ENCODE results near the gene OR4D1. TPM values are rescaled to one million over a fixed set of nuclear protein-coding genes. Genes with fewer than 3 reads are reported as not detected.

OR4D1 gene
- total and polyA plus RNA-seq, 8 donors = 0.03 TPM; not detected in 7

DNA sequence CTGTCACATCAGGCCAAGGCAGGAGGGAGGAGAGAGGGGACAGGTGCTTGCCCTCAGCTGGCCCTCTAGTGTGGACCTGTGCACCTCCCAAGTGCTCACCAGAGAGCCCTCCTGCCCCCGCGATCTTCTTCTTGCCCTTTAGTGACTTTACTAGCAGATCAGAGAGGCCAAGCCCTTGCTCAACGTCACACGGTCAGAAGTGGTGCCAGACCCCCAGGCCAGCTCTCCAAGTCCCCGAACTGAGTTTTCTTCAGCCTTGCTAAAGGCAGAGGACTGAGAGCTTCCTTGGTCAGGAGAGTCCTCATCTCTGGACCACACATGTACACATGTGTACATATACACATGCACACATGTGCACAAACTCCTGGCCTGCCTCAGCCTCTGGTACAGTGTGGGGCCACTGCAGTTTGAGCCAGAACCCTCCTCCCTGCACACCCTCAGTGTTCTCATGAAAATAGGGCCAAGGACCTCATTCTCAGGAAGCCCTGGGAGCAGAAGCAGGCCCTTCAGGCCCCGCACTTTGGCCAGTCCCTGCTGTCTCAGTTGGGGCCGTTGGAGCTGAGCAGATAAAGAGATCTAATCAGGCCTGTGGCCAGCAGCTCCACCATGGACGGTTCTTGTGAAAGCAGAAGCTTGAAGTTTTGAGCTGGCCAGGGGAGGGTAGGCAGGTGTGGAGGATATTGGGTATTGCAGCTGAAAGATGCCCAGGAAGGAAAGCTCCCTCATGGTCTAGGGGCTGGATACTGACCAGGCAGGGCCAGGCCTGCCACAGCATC lies 37.0 kb downstream of the OR4D1 start:
- Histone ChIP-seq H3K27me3 (peaks cover 0 to 42% (median 0%) of the 10 kb centered on the region in 3 donors), H3K27ac (no peak overlapping the region), H3K4me1 (no peaks in the 10 kb centered on the region), H3K36me3 (no peaks in the 10 kb centered on the region), H3K9me3 (no peaks in the 10 kb centered on the region), H3K4me3 (no peak overlapping the region)
- intact Hi-C loops (cut with DNase I; ENCODE audit: low total_unique reads) = no loop called here
- WGBS, 5 donors = 65 to 76% (median 70%) methylated on average over 8 of the region's 8 CpGs
- DNase-seq = no peak
- TF ChIP-seq, protein P1, sequence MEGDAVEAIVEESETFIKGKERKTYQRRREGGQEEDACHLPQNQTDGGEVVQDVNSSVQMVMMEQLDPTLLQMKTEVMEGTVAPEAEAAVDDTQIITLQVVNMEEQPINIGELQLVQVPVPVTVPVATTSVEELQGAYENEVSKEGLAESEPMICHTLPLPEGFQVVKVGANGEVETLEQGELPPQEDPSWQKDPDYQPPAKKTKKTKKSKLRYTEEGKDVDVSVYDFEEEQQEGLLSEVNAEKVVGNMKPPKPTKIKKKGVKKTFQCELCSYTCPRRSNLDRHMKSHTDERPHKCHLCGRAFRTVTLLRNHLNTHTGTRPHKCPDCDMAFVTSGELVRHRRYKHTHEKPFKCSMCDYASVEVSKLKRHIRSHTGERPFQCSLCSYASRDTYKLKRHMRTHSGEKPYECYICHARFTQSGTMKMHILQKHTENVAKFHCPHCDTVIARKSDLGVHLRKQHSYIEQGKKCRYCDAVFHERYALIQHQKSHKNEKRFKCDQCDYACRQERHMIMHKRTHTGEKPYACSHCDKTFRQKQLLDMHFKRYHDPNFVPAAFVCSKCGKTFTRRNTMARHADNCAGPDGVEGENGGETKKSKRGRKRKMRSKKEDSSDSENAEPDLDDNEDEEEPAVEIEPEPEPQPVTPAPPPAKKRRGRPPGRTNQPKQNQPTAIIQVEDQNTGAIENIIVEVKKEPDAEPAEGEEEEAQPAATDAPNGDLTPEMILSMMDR (IDR thresholded peaks at IDR 0.05) = no peak
- TF ChIP-seq POLR2A (IDR thresholded peaks at IDR 0.05) (no peak), EP300 (IDR thresholded peaks at IDR 0.05) (no peak), POLR2AphosphoS5 (IDR thresholded peaks at IDR 0.05) (no peak)

- H3K4me3 ChIP-seq = no peak overlapping the region
- no peaks in the 10 kb centered on the region for H3K9me3 ChIP-seq
- no peaks in the 10 kb centered on the region for H3K36me3 ChIP-seq
- WGBS, 5 donors = 77 to 88% (median 84%) methylated on average over 3 to 4 of the region's 4 CpGs
- no peaks in the 10 kb centered on the region for H3K4me1 ChIP-seq
- TF ChIP-seq EP300 (IDR thresholded peaks at IDR 0.05) (no peak), POLR2AphosphoS5 (IDR thresholded peaks at IDR 0.05) (no peak), POLR2A (IDR thresholded peaks at IDR 0.05) (no peak)
- TF ChIP-seq, protein P1 (IDR thresholded peaks at IDR 0.05) = no peak
- intact Hi-C loops (cut with DNase I; ENCODE audit: low total_unique reads) = no loop called here
- H3K27me3 ChIP-seq = peaks cover 0 to 56% (median 0%) of the 10 kb centered on the region in 3 donors
- no peak overlapping the region for H3K27ac ChIP-seq
- DNase-seq = no peak
Observed at GRCh38 chr17:58186591-58186990, 38.4 kb downstream of the OR4D1 start.

DNA sequence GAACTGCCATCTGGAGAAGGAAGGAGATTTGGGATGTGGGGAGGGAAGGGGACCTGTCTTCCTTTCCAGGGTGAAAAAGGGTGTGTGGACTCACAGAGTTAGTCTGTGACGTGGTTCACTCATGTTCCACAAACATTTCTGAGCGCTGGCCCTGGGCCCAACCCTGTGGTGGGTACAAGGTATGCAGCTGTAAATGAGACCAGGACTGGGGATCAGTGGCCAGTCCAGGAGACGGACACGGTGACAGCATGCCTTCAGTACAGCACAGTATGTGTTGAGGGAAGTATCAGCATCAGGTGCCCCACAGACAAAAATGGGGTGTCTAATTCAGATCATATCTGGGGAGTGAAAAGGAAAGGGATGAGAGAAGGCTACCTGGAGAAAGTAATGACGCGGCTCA lies 38.9 kb downstream of the OR4D1 start:
- WGBS, 5 donors = 81 to 95% (median 85%) methylated on average over 6 of the region's 6 CpGs
- Histone ChIP-seq H3K4me1 (no peaks in the 10 kb centered on the region), H3K9me3 (no peaks in the 10 kb centered on the region), H3K27ac (no peak overlapping the region), H3K27me3 (peaks cover 0 to 59% (median 0%) of the 10 kb centered on the region in 3 donors), H3K4me3 (no peak overlapping the region), H3K36me3 (no peaks in the 10 kb centered on the region)
- DNase-seq = no peak
- intact Hi-C loops (cut with DNase I; ENCODE audit: low total_unique reads) = no loop called here
- TF ChIP-seq EP300 (IDR thresholded peaks at IDR 0.05) = no peak
- TF ChIP-seq POLR2A (IDR thresholded peaks at IDR 0.05) = no peak
- no peak for TF ChIP-seq POLR2AphosphoS5 (IDR thresholded peaks at IDR 0.05)

DNA sequence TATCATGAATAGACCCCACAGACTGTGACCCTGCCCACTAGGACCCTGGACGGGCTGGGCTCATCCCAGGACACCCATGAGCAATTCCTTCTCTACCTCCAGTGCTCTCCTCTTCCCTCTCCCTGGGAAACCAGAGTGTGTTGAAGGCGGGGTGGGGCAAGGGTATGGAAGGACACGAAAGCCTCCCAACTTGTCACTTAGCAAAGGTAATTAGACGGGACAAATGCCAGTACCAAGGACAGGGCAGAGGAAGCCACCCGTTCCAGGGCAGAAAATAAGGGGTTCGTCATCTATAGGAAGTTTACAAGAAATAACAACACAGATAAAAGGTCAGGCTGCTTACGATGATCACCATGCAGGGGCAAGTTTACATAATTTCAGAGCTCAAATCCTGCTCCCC lies 39.5 kb downstream of the OR4D1 start:
- no peak for DNase-seq
- Histone ChIP-seq H3K36me3 (no peaks in the 10 kb centered on the region), H3K27me3 (peaks cover 0 to 66% (median 0%) of the 10 kb centered on the region in 3 donors), H3K9me3 (no peaks in the 10 kb centered on the region), H3K4me3 (no peak overlapping the region), H3K4me1 (no peaks in the 10 kb centered on the region), H3K27ac (no peak overlapping the region)
- intact Hi-C loops (cut with DNase I; ENCODE audit: low total_unique reads) = no loop called here
- TF ChIP-seq EP300 (IDR thresholded peaks at IDR 0.05) = no peak
- TF ChIP-seq, protein P1 (IDR thresholded peaks at IDR 0.05) = no peak
- no peak for TF ChIP-seq POLR2AphosphoS5 (IDR thresholded peaks at IDR 0.05)
- TF ChIP-seq POLR2A (IDR thresholded peaks at IDR 0.05) = no peak
- 37 to 51% (median 40%) methylated on average over 7 of the region's 7 CpGs for WGBS, 5 donors
